HK-2 (cell line): ENCODE measurements around the gene KIF20A.
"Not testable (repeated sequence)": the region's sequence is repeated elsewhere in the genome, so short reads cannot be mapped to it uniquely, and the experiment has no call there.

Source experiments
- DNase-seq: peaks from one replicate; pipeline ENCODE4 v3.0.0-alpha.2; 2018; ENCODE audit not compliant: unreplicated experiment

Gene KIF20A

GRCh38 chr5:138186002-138186447 is 7.1 kb downstream of the KIF20A start:
- DNase-seq = no peak

GRCh38 chr5:138188626-138189025 is 9.7 kb downstream of the KIF20A start:
- DNase-seq = no peak

GRCh38 chr5:138192826-138193225 is 13.9 kb downstream of the KIF20A start:
- no peak for DNase-seq

GRCh38 chr5:138193859-138194258 is 14.9 kb downstream of the KIF20A start:
- not testable (repeated sequence) for DNase-seq

- no peak for DNase-seq
These were observed 32.1 kb downstream of the KIF20A start for GRCh38 chr5:138210985-138211384.

GRCh38 chr5:138212828-138213160 is 33.9 kb downstream of the KIF20A start:
- no peak for DNase-seq

GRCh38 chr5:138213161-138214029 is 34.5 kb downstream of the KIF20A start, which contains the start of gene CDC23:
Gene CDC23, minus strand, starts transcription at chr5:138213323. Its CDS starts 11 bp downstream, at chr5:138213312.
- peak; percentile 90 for DNase-seq

GRCh38 chr5:138216799-138217198 is 37.9 kb downstream of the KIF20A start:
- no peak for DNase-seq

GRCh38 chr5:138223532-138223931 is 44.6 kb downstream of the KIF20A start:
- no peak for DNase-seq

GRCh38 chr5:138224712-138225111 is 45.8 kb downstream of the KIF20A start:
- no peak for DNase-seq

GRCh38 chr5:138226910-138227309 is 48.0 kb downstream of the KIF20A start:
- DNase-seq = no peak

- DNase-seq = no peak
These were observed 50.5 kb downstream of the KIF20A start for GRCh38 chr5:138229387-138229786.

- DNase-seq = no peak
These were observed 51.3 kb downstream of the KIF20A start for GRCh38 chr5:138230261-138230660.

- DNase-seq = no peak
These were observed 52.2 kb downstream of the KIF20A start for GRCh38 chr5:138230981-138231589.

- DNase-seq = no peak
These were observed 54.4 kb downstream of the KIF20A start for GRCh38 chr5:138233280-138233679.

- DNase-seq = no peak
These were observed 55.7 kb downstream of the KIF20A start for GRCh38 chr5:138234651-138235050.
